IMR-90 (cell line): ENCODE data around the gene ALDOB. TPM values are rescaled to one million over a fixed set of nuclear protein-coding genes. Genes with fewer than 3 reads are reported as not detected.

Experiments
- ATAC-seq: fragments of 200-7000 bp; cut with Tn5 transposase; 2 replicates; pipeline ENCODE4 v1.9.1; 2020; ENCODE audit warnings: low read depth, mild to moderate bottlenecking, moderate library complexity
- BruUV-seq: library from RNA; stranded (reverse); fragments of 400-500 nt; replicated peaks from 2 replicates; lab custom pipeline; 2021; lab: Mats Ljungman, UMichigan
- CTCF ChIA-PET: fragments of 300-600 bp; formaldehyde crosslinking; extraction: SDS; loops from one replicate; lab custom pipeline; 2021; ENCODE audit warnings: antibody characterized with exemption; lab: Yijun Ruan, JAX
- POLR2A ChIA-PET: fragments of 300-600 bp; sonication (Branson Sonifier 250); formaldehyde crosslinking; loops from one replicate; lab custom pipeline; 2022; ENCODE audit warnings: antibody characterized with exemption; ENCODE audit not compliant: unreplicated experiment; lab: Charles Lee
- DNase-seq: peaks from one replicate; pipeline ENCODE4 v3.0.0; 2013
- H2AFZ ChIP-seq: replicated peaks from 2 replicates; pipeline ENCODE3; 2013; ENCODE audit warnings: low read length, mild to moderate bottlenecking; ENCODE audit not compliant: poor library complexity
- H2AK5ac ChIP-seq: 2 replicates; pipeline ENCODE4 v1.6.1; 2013; ENCODE audit warnings: low read depth, low read length, inconsistent platforms
- H2AK9ac ChIP-seq: replicated peaks from 2 replicates; pipeline ENCODE3; 2013; ENCODE audit warnings: mild to moderate bottlenecking, low read depth, low read length, moderate library complexity; ENCODE audit not compliant: poor library complexity
- H2BK120ac ChIP-seq: 2 replicates; pipeline ENCODE4 v1.6.1; 2013; ENCODE audit warnings: low read depth, low read length, inconsistent platforms
- H2BK15ac ChIP-seq: 3 replicates; pipeline ENCODE4 v1.6.1; 2013; ENCODE audit warnings: low read depth, low read length, inconsistent platforms
- H2BK20ac ChIP-seq: 2 replicates; pipeline ENCODE4 v1.6.1; 2013; ENCODE audit warnings: low read depth, mild to moderate bottlenecking, inconsistent platforms, low read length, moderate library complexity
- H2BK5ac ChIP-seq: 2 replicates; pipeline ENCODE4 v1.6.1; 2013; ENCODE audit warnings: mild to moderate bottlenecking, low read depth, low read length, inconsistent platforms; ENCODE audit not compliant: poor library complexity, severe bottlenecking
- H3K14ac ChIP-seq: replicated peaks from 2 replicates; pipeline ENCODE4 v1.6.1; 2013; ENCODE audit warnings: low read depth, low read length, inconsistent platforms
- H3K18ac ChIP-seq: 2 replicates; pipeline ENCODE4 v1.6.1; 2013; ENCODE audit warnings: low read depth, low read length, control low read depth
- H3K23ac ChIP-seq: 2 replicates; pipeline ENCODE4 v1.6.1; 2013; ENCODE audit warnings: low read depth, low read length, inconsistent platforms
- H3K27ac ChIP-seq: 2 replicates; pipeline ENCODE4 v1.5.1; 2013; ENCODE audit warnings: mild to moderate bottlenecking, control low read depth, low read length; ENCODE audit not compliant: insufficient read depth
- H3K27me3 ChIP-seq: 2 replicates; pipeline ENCODE4 v1.6.1; 2013; ENCODE audit warnings: low read length; ENCODE audit not compliant: control insufficient read depth, insufficient read depth
- H3K36me3 ChIP-seq: 2 replicates; pipeline ENCODE4 v1.6.1; 2013; ENCODE audit warnings: low read length, mixed read lengths; ENCODE audit not compliant: control insufficient read depth, insufficient read depth
- H3K4ac ChIP-seq: 2 replicates; pipeline ENCODE4 v1.6.1; 2013; ENCODE audit warnings: low read depth, low read length, inconsistent platforms
- H3K4me1 ChIP-seq: 2 replicates; pipeline ENCODE4 v1.6.1; 2013; ENCODE audit warnings: low read length, mixed read lengths; ENCODE audit not compliant: control insufficient read depth, insufficient read depth
- H3K4me2 ChIP-seq: 2 replicates; pipeline ENCODE4 v1.6.1; 2013; ENCODE audit warnings: low read depth, mild to moderate bottlenecking, control low read depth, low read length, moderate library complexity
- H3K4me3 ChIP-seq: 2 replicates; pipeline ENCODE4 v1.5.1; 2013; ENCODE audit warnings: low read depth, mild to moderate bottlenecking, control low read depth, low read length, moderate library complexity; ENCODE audit not compliant: insufficient read depth
- H3K56ac ChIP-seq: 2 replicates; pipeline ENCODE4 v1.6.1; 2013; ENCODE audit warnings: low read length, inconsistent platforms; ENCODE audit not compliant: insufficient read depth; ENCODE audit errors: extremely low read depth
- H3K79me1 ChIP-seq, 2 experiments: 2 replicates each; pipeline ENCODE4 v1.6.1; 2013; ENCODE audit warnings: low read length in 2 of 2, inconsistent platforms in 1 of 2, low read depth in 1 of 2
- H3K9ac ChIP-seq: 2 replicates; pipeline ENCODE4 v1.6.1; 2013; ENCODE audit warnings: low read depth, low read length, control low read depth
- H3K9me1 ChIP-seq: 2 replicates; pipeline ENCODE4 v1.6.1; 2013; ENCODE audit warnings: low read length, inconsistent platforms; ENCODE audit not compliant: insufficient read depth
- H3K9me3 ChIP-seq: 2 replicates; pipeline ENCODE4 v1.6.1; 2013; ENCODE audit warnings: low read length; ENCODE audit not compliant: control insufficient read depth, insufficient read depth
- H4K20me1 ChIP-seq: 2 replicates; pipeline ENCODE4 v1.6.1; 2013; ENCODE audit warnings: low read length, inconsistent platforms; ENCODE audit not compliant: insufficient read depth
- H4K5ac ChIP-seq: 2 replicates; pipeline ENCODE4 v1.6.1; 2013; ENCODE audit warnings: mild to moderate bottlenecking, low read depth, low read length, control low read depth
- H4K8ac ChIP-seq, 2 experiments: 2 replicates each; pipeline ENCODE4 v1.6.1; 2013; ENCODE audit warnings: low read depth in 2 of 2, low read length in 2 of 2, control low read depth in 1 of 2, inconsistent platforms in 1 of 2
- H4K91ac ChIP-seq: 2 replicates; pipeline ENCODE4 v1.6.1; 2013; ENCODE audit warnings: low read depth, low read length, inconsistent platforms; ENCODE audit not compliant: insufficient read depth
- BHLHE40 ChIP-seq: fragments of 150-350 bp; IDR thresholded peaks from 2 replicates; pipeline ENCODE4 v1.6.1; 2016; ENCODE audit warnings: mild to moderate bottlenecking, low read depth, low read length
- CHD1 ChIP-seq: IDR thresholded peaks from 2 replicates; pipeline ENCODE4 v1.6.1; 2012; ENCODE audit warnings: low read depth, low read length, improper control_type of control experiment
- CTCF ChIP-seq: conservative IDR thresholded peaks from 2 replicates; pipeline ENCODE4 v1.5.1; 2012; ENCODE audit warnings: mild to moderate bottlenecking, low read depth, low read length, improper control_type of control experiment
- ELK1 ChIP-seq: fragments of 150-350 bp; IDR thresholded peaks from 2 replicates; pipeline ENCODE4 v1.6.1; 2016; ENCODE audit warnings: low read depth, mild to moderate bottlenecking, low read length, moderate library complexity, borderline replicate concordance
- FOS ChIP-seq: fragments of 150-350 bp; IDR thresholded peaks from 2 replicates; pipeline ENCODE4 v1.6.1; 2016; ENCODE audit warnings: low read depth, low read length
- MAFK ChIP-seq: IDR thresholded peaks from 2 replicates; pipeline ENCODE4 v1.6.1; 2012; ENCODE audit warnings: low read depth, low read length, improper control_type of control experiment
- MAZ ChIP-seq: IDR thresholded peaks from 2 replicates; pipeline ENCODE4 v1.6.1; 2012; ENCODE audit warnings: low read depth, mild to moderate bottlenecking, low read length, improper control_type of control experiment, moderate library complexity, borderline replicate concordance
- MXI1 ChIP-seq: IDR thresholded peaks from 2 replicates; pipeline ENCODE4 v1.6.1; 2012; ENCODE audit warnings: low read depth, mild to moderate bottlenecking, low read length, moderate library complexity, borderline replicate concordance
- NFE2L2 ChIP-seq: fragments of 150-350 bp; IDR thresholded peaks from 2 replicates; pipeline ENCODE4 v1.6.1; 2016; ENCODE audit warnings: low read depth, mild to moderate bottlenecking, low read length
- RAD21 ChIP-seq: IDR thresholded peaks from 2 replicates; pipeline ENCODE4 v1.6.1; 2012; ENCODE audit warnings: low read length, improper control_type of control experiment
- RCOR1 ChIP-seq: IDR thresholded peaks from 2 replicates; pipeline ENCODE4 v1.6.1; 2012; ENCODE audit warnings: mild to moderate bottlenecking, low read length, improper control_type of control experiment; ENCODE audit not compliant: insufficient replicate concordance
- RFX5 ChIP-seq: IDR thresholded peaks from 2 replicates; pipeline ENCODE4 v1.8.0; 2012; ENCODE audit warnings: low read depth, mild to moderate bottlenecking, low read length, moderate library complexity
- SMC3 ChIP-seq: fragments of 150-350 bp; IDR thresholded peaks from 2 replicates; pipeline ENCODE4 v1.6.1; 2016; ENCODE audit warnings: low read depth, mild to moderate bottlenecking, antibody characterized with exemption, low read length, moderate library complexity
- USF2 ChIP-seq: fragments of 150-350 bp; IDR thresholded peaks from 2 replicates; pipeline ENCODE4 v1.6.1; 2017; ENCODE audit warnings: mild to moderate bottlenecking, antibody characterized with exemption, low read length, low read depth
- WGBS, 2 experiments: methylation state at CpG; one replicate each; pipeline versions ENCODE4 v1.1.5 to v1.1.7; 2013; ENCODE audit warnings: missing lambda C conversion rate in 2 of 2; ENCODE audit not compliant: insufficient read length in 1 of 2; ENCODE audit errors: extremely low coverage in 2 of 2; 5-methylcytosine and 5-hydroxymethylcytosine counted together
- dilution Hi-C: fragments of 300-500 bp; cut with HindIII; formaldehyde crosslinking; loops from one replicate; pipeline ENCODE4 v1.14.3; 2018; ENCODE audit warnings: low sequenced_read_pairs; ENCODE audit not compliant: unreplicated experiment
- in situ Hi-C: fragments of 300-500 bp; cut with MboI; formaldehyde crosslinking; loops from 3 replicates; pipeline ENCODE4 v1.14.3; 2019; ENCODE audit warnings: low sequenced_read_pairs, inconsistent platforms, mixed read lengths
- intact Hi-C: fragments of 100-400 bp; cut with micrococcal nuclease; formaldehyde crosslinking; loops from 2 replicates; pipeline ENCODE4 v1.10.0; 2022
- polyA plus RNA-seq, 3 experiments: library from polyadenylated mRNA; depleted of rRNA; stranded (reverse); fragments of >200 nt; gene quantifications; 2 replicates each; pipeline ENCODE4 v1.2.3, GENCODE V29; 2012; ENCODE audit warnings: low replicate concordance in 1 of 3
- total RNA-seq: library from RNA; depleted of rRNA; stranded (reverse); fragments of >200 nt; gene quantifications from 2 replicates; pipeline ENCODE4 v1.2.3, GENCODE V29; 2012

Gene ALDOB
- total and polyA plus RNA-seq, 2 of the 4 experiments (the other 2 are of a cell fraction), result not detected

GRCh38 chr9:101470929-101471328 is 35.4 kb upstream of the ALDOB start:
- in situ Hi-C loops (no loop called here), dilution Hi-C loops (no loop called here), intact Hi-C loops (no loop called here)
- ChIA-PET CTCF (interaction anchor here (0.5 kb wide), 1 partner anchor 58 kb away, joined by 3 read pairs; no protein-coding TSS in a partner anchor), POLR2A (no interaction called here)
- peaks cover 2% of the 10 kb centered on the region for H3K9me1 ChIP-seq
- H3K4me1 ChIP-seq, result no peaks in the 10 kb centered on the region
- H3K9ac ChIP-seq, result no peak overlapping the region
- no peak overlapping the region for H3K4me3 ChIP-seq
- no peak overlapping the region for H4K5ac ChIP-seq
- H2BK120ac ChIP-seq, result no peak overlapping the region
- H3K4me2 ChIP-seq, result no peak overlapping the region
- BruUV-seq, result no TSS peak
- H2AK5ac ChIP-seq, result no peak overlapping the region
- no peak overlapping the region for H3K4ac ChIP-seq
- DNase-seq (no peak), ATAC-seq (no peak)
- no peak overlapping the region for H3K56ac ChIP-seq
- peaks cover 8% of the 10 kb centered on the region; the same call in 1 of the 2 replicates for H3K36me3 ChIP-seq
- H3K27ac ChIP-seq, result no peak overlapping the region
- H2BK20ac ChIP-seq, result no peak overlapping the region
- no peak overlapping the region for H2BK5ac ChIP-seq
- H3K14ac ChIP-seq, result no peak overlapping the region
- no peak overlapping the region for H2AFZ ChIP-seq
- no CpG with 5 or more reads among the region's 3 CpGs for WGBS, 2 experiments
- no peaks in the 10 kb centered on the region for H3K27me3 ChIP-seq
- no peak overlapping the region for H4K91ac ChIP-seq
- no peak for TF ChIP-seq RAD21
- TF ChIP-seq RFX5, result no peak
- TF ChIP-seq USF2, result no peak
- no peak for TF ChIP-seq BHLHE40
- no peak for TF ChIP-seq MAFK
- TF ChIP-seq NFE2L2, result no peak
- no peak for TF ChIP-seq ELK1
- no peak for TF ChIP-seq MXI1
- TF ChIP-seq CTCF, result no peak
- TF ChIP-seq MAZ, result no peak
- TF ChIP-seq SMC3, result no peak
- no peak for TF ChIP-seq CHD1
- TF ChIP-seq RCOR1, result no peak
- TF ChIP-seq FOS, result no peak
- no peak overlapping the region for H4K8ac ChIP-seq
- H4K20me1 ChIP-seq, result no peaks in the 10 kb centered on the region
- no peak overlapping the region for H3K23ac ChIP-seq
- no peaks in the 10 kb centered on the region for H3K9me3 ChIP-seq
- no peak overlapping the region for H2AK9ac ChIP-seq
- H3K79me1 ChIP-seq, result 0 out of 4 replicates have a peak, but pooled peaks cover 0 to 7% of the 10 kb centered on the region in 2 experiments
- no peak overlapping the region for H3K18ac ChIP-seq
- H2BK15ac ChIP-seq, result no peak overlapping the region
